K562 (cell line): Measurements from ENCODE around the gene WDR81. TPM values are rescaled to one million over a fixed set of nuclear protein-coding genes. Genes with fewer than 3 reads are reported as not detected.
A peak's percentile ranks its signal among the peaks of the same experiment; 100 is the strongest.

Source experiments
- ATAC-seq: fragments of 200-7000 bp; cut with Tn5 transposase; 3 replicates; pipeline ENCODE4 v1.9.1; 2020; ENCODE audit warnings: moderate library complexity
- BruUV-seq: library from RNA; stranded (reverse); fragments of 400-500 nt; replicated peaks from 2 replicates; lab custom pipeline; 2021; lab: Mats Ljungman, UMichigan
- CTCF ChIA-PET: fragments of 300-600 bp; formaldehyde crosslinking; extraction: SDS; loops from one replicate; lab custom pipeline; 2021; ENCODE audit warnings: low intra/inter-chr PET ratio; lab: Yijun Ruan, JAX
- POLR2A ChIA-PET: fragments of 300-600, 350-650 bp; sonication (Branson Sonifier 250); formaldehyde crosslinking; extraction: SDS; loops from one replicate; lab custom pipeline; 2021; ENCODE audit warnings: antibody characterized with exemption, inconsistent platforms; lab: Yijun Ruan, JAX
- DNase-seq, 4 experiments: peaks; one replicate each; pipeline versions ENCODE4 v3.0.0 to v3.0.0-alpha.2; 2011 to 2018; ENCODE audit warnings: low spot score in 3 of 4, mixed read lengths in 3 of 4; ENCODE audit errors: extremely low read depth in 1 of 4
- FAIRE-seq: peaks from 2 replicates; lab custom pipeline; 2011; peaks lifted over from hg19 to GRCh38; lab: Jason Lieb, UNC
- H2AFZ ChIP-seq: 2 replicates; pipeline ENCODE4 v1.6.0; 2011; ENCODE audit warnings: low read depth, low read length, control low read depth, inconsistent platforms
- H3K27ac ChIP-seq: fragments of 200-600 bp; 3 replicates; pipeline ENCODE4 v1.8.0; 2011; ENCODE audit warnings: low read depth, mild to moderate bottlenecking, control low read depth, inconsistent platforms, low read length, moderate library complexity, mixed read lengths; ENCODE audit errors: extremely low read depth
- H3K27me3 ChIP-seq, 2 experiments: fragments of 300-600 bp in 1 of 2; 2 replicates in 1 of 2; 3 replicates in 1 of 2; pipeline versions ENCODE4 v1.6.0 to v1.8.0; 2011; ENCODE audit warnings: inconsistent platforms in 2 of 2, low read length in 2 of 2, mild to moderate bottlenecking in 1 of 2, mixed read lengths in 1 of 2, moderate library complexity in 1 of 2; ENCODE audit not compliant: control insufficient read depth in 2 of 2, insufficient read depth in 2 of 2
- H3K36me3 ChIP-seq: fragments of 300-600 bp; 3 replicates; pipeline ENCODE4 v1.8.0; 2011; ENCODE audit warnings: mild to moderate bottlenecking, low read length, inconsistent platforms; ENCODE audit not compliant: control insufficient read depth, insufficient read depth
- H3K4me1 ChIP-seq, 2 experiments: fragments of 200-600 bp in 1 of 2; replicated peaks in 1 of 2; 2 replicates in 1 of 2; 3 replicates in 1 of 2; pipeline versions ENCODE4 v1.5.1 to v1.8.0; 2011; ENCODE audit warnings: inconsistent platforms in 2 of 2, low read length in 2 of 2, mild to moderate bottlenecking in 1 of 2, mixed read lengths in 1 of 2, moderate library complexity in 1 of 2; ENCODE audit not compliant: control insufficient read depth in 2 of 2, insufficient read depth in 2 of 2
- H3K4me2 ChIP-seq: 2 replicates; pipeline ENCODE4 v1.6.1; 2011; ENCODE audit warnings: low read length, control low read depth, inconsistent platforms, mixed read lengths; ENCODE audit not compliant: insufficient read depth
- H3K4me3 ChIP-seq: fragments of 200-600 bp; sonication (generic), shearing (Covaris generic); 2 replicates; pipeline ENCODE4 v1.5.1; 2016; ENCODE audit warnings: control low read depth, inconsistent platforms
- H3K79me2 ChIP-seq: fragments of 200-600 bp; 3 replicates; pipeline ENCODE4 v1.8.0; 2011; ENCODE audit warnings: low read length, inconsistent platforms; ENCODE audit not compliant: control insufficient read depth, insufficient read depth
- H3K9ac ChIP-seq, 2 experiments: 2 replicates each; pipeline versions ENCODE4 v1.6.0 to v1.6.1; 2011; ENCODE audit warnings: low read depth in 2 of 2, low read length in 2 of 2, control low read depth in 1 of 2, inconsistent platforms in 1 of 2, mild to moderate bottlenecking in 1 of 2, mixed read lengths in 1 of 2; ENCODE audit not compliant: insufficient read depth in 1 of 2
- H3K9me1 ChIP-seq: one replicate; pipeline ENCODE4 v1.6.0; 2011; ENCODE audit warnings: inconsistent platforms, mild to moderate bottlenecking, low read length, moderate library complexity; ENCODE audit not compliant: control insufficient read depth, insufficient read depth
- H3K9me3 ChIP-seq: replicated peaks from 2 replicates; pipeline ENCODE4 v1.5.1; 2011; ENCODE audit warnings: low read depth, low read length, inconsistent platforms; ENCODE audit not compliant: control insufficient read depth, insufficient read depth
- H4K20me1 ChIP-seq: replicated peaks from 2 replicates; pipeline ENCODE4 v1.6.1; 2011; ENCODE audit warnings: low read length, inconsistent platforms, mixed read lengths; ENCODE audit not compliant: control insufficient read depth, insufficient read depth
- HSF4 ChIP-seq: fragments of 250-450 bp; sonication (Bioruptor Pico); IDR thresholded peaks from 2 replicates; pipeline ENCODE4 v2.1.2; 2022; ENCODE audit warnings: mild to moderate bottlenecking, moderate library complexity, borderline replicate concordance
- KDM1A ChIP-seq, 2 experiments: fragments of 450-650 bp; IDR thresholded peaks; 2 replicates each; pipeline ENCODE4 v1.6.1; 2016; ENCODE audit warnings: mild to moderate bottlenecking in 2 of 2
- MLLT1 ChIP-seq, 2 experiments: fragments of 450-650 bp; IDR thresholded peaks; 2 replicates each; pipeline ENCODE4 v1.6.1; 2016
- NR3C1 ChIP-seq: sonication (generic); formaldehyde crosslinking; IDR thresholded peaks from 2 replicates; pipeline ENCODE4 v1.8.1; 2022; ENCODE audit warnings: missing genetic modification reagents
- TCF7L2 ChIP-seq: fragments of 150-350 bp; IDR thresholded peaks from 2 replicates; pipeline ENCODE4 v1.6.1; 2016; ENCODE audit warnings: low read depth, mild to moderate bottlenecking, low read length, moderate library complexity
- ZBED1 ChIP-seq: IDR thresholded peaks from 2 replicates; pipeline ENCODE4 v1.6.1; 2014
- ZBTB7A ChIP-seq: IDR thresholded peaks from 2 replicates; pipeline ENCODE4 v1.6.1; 2011; ENCODE audit warnings: low read depth, mild to moderate bottlenecking, low read length, moderate library complexity, borderline replicate concordance; ENCODE audit not compliant: control insufficient read depth
- ZNF395 ChIP-seq: fragments of 200-800 bp; sonication (Bioruptor generic); IDR thresholded peaks from 2 replicates; pipeline ENCODE4 v1.6.1; 2017; ENCODE audit warnings: missing genetic modification characterization, missing compliant biosample characterization
- WGBS: fragments of 100-300 bp; shearing (Covaris generic); methylation state at CpG from one replicate; pipeline ENCODE4 v1.1.6; 2016; ENCODE audit warnings: low coverage, mixed read lengths; ENCODE audit not compliant: insufficient coverage; ENCODE audit errors: missing lambda C conversion rate; 5-methylcytosine and 5-hydroxymethylcytosine counted together
- in situ Hi-C: fragments of 300-500 bp; cut with MboI; formaldehyde crosslinking; loops from 4 replicates; pipeline ENCODE4 v1.15.0; 2018; ENCODE audit warnings: inconsistent platforms, mixed read lengths
- intact Hi-C: fragments of 100-400 bp; cut with micrococcal nuclease; formaldehyde crosslinking; loops from 2 replicates; pipeline ENCODE4 v1.14.2; 2022
- polyA plus RNA-seq, 8 experiments: library from polyadenylated mRNA; depleted of rRNA in 4 of 8; stranded (reverse) in 5 of 8; unstranded in 3 of 8; fragments of >200 nt; fragmentation: Nextera tagmentation in 2 of 8; fragmentation: Illumina TruSeq in 1 of 8; extraction: Ambion mirVana in 2 of 8; extraction: Trizol in 1 of 8; gene quantifications; 2 replicates each; pipeline versions ENCODE4 v1.2.1 to v1.2.3, GENCODE V29; 2011 to 2014; ENCODE audit warnings: inconsistent platforms in 1 of 8, missing spikeins in 1 of 8
- total RNA-seq, 7 experiments: library from RNA; depleted of rRNA in 6 of 7; stranded (reverse); fragments of >200 nt in 6 of 7; fragmentation: Illumina TruSeq in 2 of 7; extraction: Trizol in 2 of 7; gene quantifications; 2 replicates each; pipeline versions ENCODE4 v1.2.1 to v1.2.3, GENCODE V29; 2011 to 2021; ENCODE audit warnings: low replicate concordance in 1 of 7
- TF ChIP-seq, protein P1 (sequence below): fragments of 450-650 bp; conservative IDR thresholded peaks from 2 replicates; pipeline ENCODE4 v1.6.1; 2016; ENCODE audit warnings: missing genetic modification characterization, low read depth, mild to moderate bottlenecking, control low read depth, missing compliant biosample characterization

WDR81 gene
- total and polyA plus RNA-seq, 9 of the 15 experiments (the other 6 are each of a cell fraction or from before 2014, with no cell fraction given): 0.01 to 17.1 (median 3.3) TPM

- TF ChIP-seq HSF4 (CRISPR knock-in tag) (no peak), ZBTB7A (0 out of 2 replicates have a peak, but pooled peaks have one; percentile 22), ZBED1 (no peak), ZNF395 (CRISPR knock-in tag) (peak; percentile 64; the same call in 1 of the 2 replicates), MLLT1 (IDR thresholded peaks at IDR 0.05) (0 out of 4 replicates have a peak, but pooled peaks of 1 of the 2 experiments have one; percentile 33), KDM1A (IDR thresholded peaks at IDR 0.05) (peak in 1 of 2 experiments; percentile 15; a peak in 2 of 4 replicates), NR3C1 (CRISPR knock-in tag) (0 out of 2 replicates have a peak, but pooled peaks have one; percentile 28), TCF7L2 (no peak)
- TF ChIP-seq, protein P1, sequence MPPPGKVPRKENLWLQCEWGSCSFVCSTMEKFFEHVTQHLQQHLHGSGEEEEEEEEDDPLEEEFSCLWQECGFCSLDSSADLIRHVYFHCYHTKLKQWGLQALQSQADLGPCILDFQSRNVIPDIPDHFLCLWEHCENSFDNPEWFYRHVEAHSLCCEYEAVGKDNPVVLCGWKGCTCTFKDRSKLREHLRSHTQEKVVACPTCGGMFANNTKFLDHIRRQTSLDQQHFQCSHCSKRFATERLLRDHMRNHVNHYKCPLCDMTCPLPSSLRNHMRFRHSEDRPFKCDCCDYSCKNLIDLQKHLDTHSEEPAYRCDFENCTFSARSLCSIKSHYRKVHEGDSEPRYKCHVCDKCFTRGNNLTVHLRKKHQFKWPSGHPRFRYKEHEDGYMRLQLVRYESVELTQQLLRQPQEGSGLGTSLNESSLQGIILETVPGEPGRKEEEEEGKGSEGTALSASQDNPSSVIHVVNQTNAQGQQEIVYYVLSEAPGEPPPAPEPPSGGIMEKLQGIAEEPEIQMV (tag): no peak
- intact Hi-C loops (loop anchor here (2.0 to 5.0 kb wide), 4 partner anchors 33 to 317 kb away; partner anchors contain the start of genes DPH1, PRPF8 and SERPINF1), in situ Hi-C loops (loop anchor here (10.0 kb wide), 1 partner anchor 319 kb away; the partner anchor contains the start of gene DPH1)
- Histone ChIP-seq H3K36me3 (peaks cover 25% of the 10 kb centered on the region; the same call in 2 of the 3 replicates), H4K20me1 (0 out of 2 replicates have a peak, but pooled peaks cover 3% of the 10 kb centered on the region), H3K4me2 (peak overlapping the region; percentile 89; the same call in 1 of the 2 replicates), H3K79me2 (peaks cover 44% of the 10 kb centered on the region), H3K9me3 (no peaks in the 10 kb centered on the region), H2AFZ (no peak overlapping the region), H3K4me1 (peaks cover 44 to 55% of the 10 kb centered on the region in 2 experiments), H3K27me3 (no peaks in the 10 kb centered on the region), H3K4me3 (peak overlapping the region; percentile 85), H3K9ac (peak overlapping the region; percentile 70 to 90; a peak in 3 of 4 replicates), H3K27ac (peak overlapping the region; percentile 88), H3K9me1 (no peaks in the 10 kb centered on the region)
- no TSS peak for BruUV-seq
- no CpG with 5 or more reads among the region's 23 CpGs for WGBS
- ChIA-PET CTCF (no interaction called here), POLR2A (interaction anchor here (0.9 to 3.8 kb wide), 7 partner anchors 11 to 275 kb away, joined by 3 to 25 read pairs (median 11); partner anchors contain the start of genes PRPF8, RILP and SERPINF1)
- FAIRE-seq (no peak), DNase-seq (no peak), ATAC-seq (no peak)
Observed at GRCh38 chr17:1715803-1716075, 8.8 kb upstream of the WDR81 start.
